ENCODE data around the gene QKI.

DNA sequence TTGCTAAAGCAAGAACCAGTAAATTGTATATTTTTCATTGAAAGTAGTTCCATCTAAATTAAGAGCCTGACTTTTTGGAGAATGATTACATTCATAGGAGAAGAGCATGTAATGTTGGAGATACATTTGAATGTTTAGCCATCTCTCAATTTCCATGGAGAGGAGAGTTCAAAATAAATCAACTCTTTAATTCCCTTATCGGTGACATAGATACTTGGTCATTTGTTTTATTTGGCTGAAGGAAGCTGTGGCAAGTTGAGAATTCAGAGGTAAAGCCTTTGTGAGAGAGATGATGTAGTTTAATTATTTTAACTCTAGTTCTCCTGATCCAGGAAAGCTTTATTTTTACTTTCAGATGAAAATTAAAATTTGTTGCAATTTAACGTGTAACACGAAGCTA is 22.3 kb downstream of the QKI start:
- TF ChIP-seq EZH2 (optimal IDR thresholded peaks at IDR 0.05; ENCODE audit: low read depth, low read length): no peak
- no peak for TF ChIP-seq EZH2phosphoT487 (IDR thresholded peaks at IDR 0.05; ENCODE audit: low read length)
- TF ChIP-seq, protein P1, sequence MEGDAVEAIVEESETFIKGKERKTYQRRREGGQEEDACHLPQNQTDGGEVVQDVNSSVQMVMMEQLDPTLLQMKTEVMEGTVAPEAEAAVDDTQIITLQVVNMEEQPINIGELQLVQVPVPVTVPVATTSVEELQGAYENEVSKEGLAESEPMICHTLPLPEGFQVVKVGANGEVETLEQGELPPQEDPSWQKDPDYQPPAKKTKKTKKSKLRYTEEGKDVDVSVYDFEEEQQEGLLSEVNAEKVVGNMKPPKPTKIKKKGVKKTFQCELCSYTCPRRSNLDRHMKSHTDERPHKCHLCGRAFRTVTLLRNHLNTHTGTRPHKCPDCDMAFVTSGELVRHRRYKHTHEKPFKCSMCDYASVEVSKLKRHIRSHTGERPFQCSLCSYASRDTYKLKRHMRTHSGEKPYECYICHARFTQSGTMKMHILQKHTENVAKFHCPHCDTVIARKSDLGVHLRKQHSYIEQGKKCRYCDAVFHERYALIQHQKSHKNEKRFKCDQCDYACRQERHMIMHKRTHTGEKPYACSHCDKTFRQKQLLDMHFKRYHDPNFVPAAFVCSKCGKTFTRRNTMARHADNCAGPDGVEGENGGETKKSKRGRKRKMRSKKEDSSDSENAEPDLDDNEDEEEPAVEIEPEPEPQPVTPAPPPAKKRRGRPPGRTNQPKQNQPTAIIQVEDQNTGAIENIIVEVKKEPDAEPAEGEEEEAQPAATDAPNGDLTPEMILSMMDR (IDR thresholded peaks at IDR 0.05; ENCODE audit: low read length): no peak

All from MM.1S (cell line).